ENCODE measurements around the gene ALDH5A1. TPM values are rescaled to one million over a fixed set of nuclear protein-coding genes. Genes with fewer than 3 reads are reported as not detected.
"Not testable (repeated sequence)": the region's sequence is repeated elsewhere in the genome, so short reads cannot be mapped to it uniquely, and the experiment has no call there.

The ALDH5A1 gene
- total RNA-seq, 1 donor from 2014 or later, result 3.4 TPM

DNA sequence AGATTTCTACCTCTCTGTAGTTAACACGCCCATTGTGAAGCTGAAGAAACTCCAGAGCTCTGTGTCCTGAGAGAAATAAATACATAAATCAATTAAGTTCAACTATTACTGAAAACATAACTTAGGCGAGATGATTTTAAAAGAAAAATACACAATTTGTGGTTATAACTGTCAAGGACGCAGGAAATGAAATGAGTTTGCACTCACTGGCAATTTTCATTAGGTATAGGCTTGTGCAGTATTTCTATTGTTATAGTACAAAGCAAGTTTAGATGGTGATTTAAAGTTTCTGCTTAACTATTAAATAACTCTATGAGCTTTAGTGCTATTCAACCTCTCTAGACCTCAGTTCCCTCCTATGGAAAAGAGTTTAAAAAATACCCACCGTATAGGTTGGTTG lies 8.7 kb upstream of the ALDH5A1 start:
- no peak for DNase-seq (ENCODE audit: low spot score)

DNA sequence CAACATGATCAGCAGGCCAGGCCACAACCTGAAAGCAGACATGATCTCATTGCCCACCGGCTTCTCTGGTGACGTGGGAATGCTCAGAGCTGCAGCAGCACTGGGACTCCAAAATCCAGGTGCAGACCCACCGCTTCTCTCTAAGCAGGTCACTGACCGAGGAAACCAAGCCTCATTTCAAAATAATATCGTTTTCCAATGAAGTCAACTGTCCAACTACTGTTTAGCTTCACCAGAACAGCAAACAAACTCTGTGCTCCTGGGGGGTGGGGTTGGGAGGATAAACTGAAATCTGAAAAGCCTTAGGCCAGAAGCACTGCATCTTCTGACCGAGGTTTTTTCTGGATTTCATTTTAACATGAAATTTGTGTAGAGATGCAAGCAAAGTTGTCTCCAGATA lies 5.3 kb upstream of the ALDH5A1 start, which contains the start of gene GPLD1:
GPLD1 (minus strand) TSS at position 109 of the 400 bp plus-strand sequence; CDS start at position 42, 67 bp downstream.
- no peak for DNase-seq (ENCODE audit: low spot score)

DNA sequence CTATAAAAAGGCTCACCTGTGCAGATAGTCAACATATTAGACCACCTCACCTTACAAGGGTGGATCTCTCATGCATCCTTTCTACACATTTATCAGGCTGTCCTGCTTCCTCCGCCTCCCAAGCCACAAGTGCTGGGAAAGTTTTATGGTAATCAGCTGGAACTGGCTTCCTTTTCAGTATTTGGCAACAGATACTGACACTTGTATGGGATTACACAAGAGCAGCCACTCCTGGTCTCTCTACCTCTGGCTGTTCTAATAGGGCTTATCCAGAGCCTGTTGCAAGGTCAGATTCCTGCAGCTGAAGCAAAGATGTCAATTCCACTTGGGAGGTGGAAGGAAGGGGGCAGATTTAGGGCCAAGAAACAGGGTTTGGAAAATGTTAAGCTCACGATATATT lies 4.9 kb upstream of the ALDH5A1 start:
- DNase-seq (ENCODE audit: low spot score), result no peak

DNA sequence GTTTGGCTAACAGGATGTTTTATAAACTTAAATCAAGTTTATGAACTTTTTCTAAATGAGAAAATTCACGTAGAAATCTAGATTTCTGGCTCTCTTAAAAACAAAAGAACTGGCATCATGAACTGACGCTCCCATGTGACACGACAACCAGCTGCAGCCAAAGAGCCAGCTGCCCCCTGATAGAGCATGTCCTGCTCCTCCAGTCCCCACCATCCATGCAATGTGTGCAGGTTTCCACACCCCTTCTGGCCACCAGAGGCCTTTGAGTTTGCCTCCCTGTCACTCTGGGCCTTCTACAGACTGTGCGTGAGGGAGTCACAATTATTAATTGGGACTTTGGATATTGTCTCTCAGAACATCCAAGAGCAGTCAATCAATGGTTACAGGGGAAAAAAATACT lies 3.8 kb upstream of the ALDH5A1 start:
- no peak for DNase-seq (ENCODE audit: low spot score)

DNA sequence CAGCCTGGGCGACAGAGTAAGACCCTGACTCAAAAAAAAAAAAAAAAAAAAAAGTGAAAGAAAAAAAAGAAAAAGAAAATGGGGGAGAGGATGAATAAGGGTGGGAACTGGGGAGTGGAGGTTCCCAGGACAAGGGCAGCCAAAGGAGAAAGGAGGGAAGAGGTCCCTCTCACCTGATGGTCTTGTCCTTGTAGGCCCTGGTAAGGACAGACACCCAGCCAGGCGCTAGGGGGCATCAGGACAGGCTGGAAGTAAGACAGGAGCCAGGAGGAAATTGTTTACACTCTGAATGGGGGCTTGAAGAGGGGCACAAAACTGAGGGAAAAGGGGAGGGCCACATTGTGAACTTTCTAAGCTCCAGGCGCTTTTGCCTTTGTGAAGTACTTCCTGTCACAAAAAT lies 2.3 kb upstream of the ALDH5A1 start:
- no peak for DNase-seq (ENCODE audit: low spot score)

DNA sequence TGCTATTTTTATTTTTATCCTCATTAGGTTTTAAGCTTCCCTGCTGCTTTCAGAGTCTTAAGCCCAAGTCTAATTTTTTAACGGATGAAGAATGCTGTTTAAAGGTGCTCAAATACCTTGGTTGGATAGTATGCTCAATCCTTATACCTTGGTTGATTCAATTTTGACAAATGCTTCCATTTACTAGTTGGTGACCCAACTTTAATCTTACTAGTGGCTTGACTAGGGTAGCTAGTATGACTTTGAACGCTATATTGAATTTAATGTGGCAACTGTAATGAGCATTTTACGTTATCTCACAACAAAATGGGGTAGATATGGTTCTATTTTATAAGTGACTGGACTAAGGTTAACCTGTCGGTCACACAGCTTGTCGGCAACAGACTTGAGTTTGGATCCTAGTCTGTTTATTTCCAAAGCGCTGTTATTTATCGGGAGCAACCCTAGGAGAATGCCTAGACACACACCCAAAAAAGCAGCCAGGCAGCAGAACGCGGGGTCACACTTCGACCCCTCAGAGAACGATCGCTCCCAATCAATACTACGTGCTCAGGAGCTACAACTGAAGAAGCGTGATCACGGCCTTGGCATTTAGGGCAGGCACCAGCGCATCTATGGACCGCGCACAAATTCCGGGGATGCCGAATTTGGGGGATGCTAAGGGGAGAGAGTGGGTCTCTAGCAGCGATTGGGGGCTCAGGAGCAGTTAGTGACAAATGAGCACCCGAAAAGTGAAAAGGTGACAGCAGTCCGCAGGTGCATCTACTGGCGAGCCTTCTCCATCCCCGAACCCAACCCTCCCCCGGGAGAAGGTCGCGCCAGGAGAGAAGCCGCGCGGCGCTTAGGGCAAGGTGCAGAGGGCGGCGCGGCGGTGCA lies 586 bp upstream of the ALDH5A1 start:
- DNase-seq (ENCODE audit: low spot score), result no peak

DNA sequence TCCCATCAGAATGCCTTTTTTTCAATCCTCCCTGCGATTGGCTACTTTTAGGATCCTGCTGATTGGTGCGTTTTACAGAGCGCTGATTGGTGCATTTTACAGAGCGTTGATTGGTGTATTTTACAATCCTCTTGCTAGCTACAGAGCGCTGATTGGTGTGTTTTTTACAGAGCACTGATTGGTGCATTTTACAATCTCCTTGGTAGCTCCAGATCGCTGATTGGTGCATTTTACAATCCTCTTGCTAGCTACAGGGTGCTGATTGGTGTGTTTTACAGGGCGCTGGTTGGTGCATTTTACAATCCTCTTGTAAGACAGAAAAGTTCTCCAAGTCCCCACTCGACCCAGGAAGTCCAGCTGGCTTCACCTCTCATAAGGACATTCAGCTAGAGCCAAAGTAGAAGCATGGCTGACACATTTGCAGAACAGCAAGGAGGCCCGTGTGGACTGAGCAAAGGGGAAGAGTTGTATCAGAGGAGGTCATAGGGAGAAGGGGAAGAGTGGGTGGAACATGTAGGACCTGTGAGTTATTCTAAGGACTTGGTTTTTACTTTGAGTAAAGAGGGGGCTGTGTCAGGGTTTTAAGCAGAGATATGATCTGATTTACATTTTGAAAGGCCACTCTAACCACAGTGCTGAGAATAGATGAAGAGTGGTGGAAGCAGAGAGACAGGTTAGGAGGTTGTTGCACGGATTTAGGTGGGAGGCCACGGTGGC lies 2.6 kb downstream of the ALDH5A1 start:
- no peak for DNase-seq (ENCODE audit: low spot score)

DNA sequence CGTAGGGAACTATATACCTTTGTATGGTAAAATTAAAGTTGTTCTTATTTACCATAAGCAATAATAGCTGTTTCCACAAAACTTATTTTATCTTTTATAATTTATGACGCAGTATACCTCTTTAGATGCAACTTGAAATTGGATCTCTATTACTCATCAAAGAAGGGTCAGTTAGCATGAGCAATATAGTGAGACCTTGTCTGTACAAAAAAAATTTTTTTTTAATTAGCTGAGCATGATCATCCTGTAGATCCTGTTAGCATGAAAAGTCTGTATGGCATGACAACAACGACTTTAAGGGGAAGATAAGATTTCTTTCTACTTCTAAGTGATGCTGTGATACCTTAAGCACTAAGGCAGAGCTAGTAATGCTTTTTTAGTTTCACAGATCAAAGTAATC lies 5.9 kb downstream of the ALDH5A1 start:
- no peak for DNase-seq (ENCODE audit: low spot score)

DNA sequence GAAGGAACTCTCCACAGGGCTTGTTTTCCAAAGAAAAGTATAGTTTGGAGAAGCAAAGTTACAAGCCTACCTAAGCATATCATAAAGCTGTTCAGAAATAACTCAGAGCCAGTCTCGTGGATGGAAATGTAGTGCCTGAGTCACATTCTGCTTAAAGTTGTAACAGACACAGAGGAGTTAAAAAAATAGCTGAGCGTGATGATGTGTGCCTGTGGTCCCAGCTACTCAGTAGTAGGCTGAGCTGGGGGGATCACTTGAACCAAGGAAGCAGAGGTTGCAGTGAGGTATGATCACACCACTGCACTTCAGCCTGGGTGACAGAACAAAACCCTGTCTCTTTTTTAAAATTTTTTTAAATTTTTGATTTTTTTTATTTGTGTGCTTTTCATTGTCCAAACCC lies 6.6 kb downstream of the ALDH5A1 start:
- no peak for DNase-seq (ENCODE audit: low spot score)

DNA sequence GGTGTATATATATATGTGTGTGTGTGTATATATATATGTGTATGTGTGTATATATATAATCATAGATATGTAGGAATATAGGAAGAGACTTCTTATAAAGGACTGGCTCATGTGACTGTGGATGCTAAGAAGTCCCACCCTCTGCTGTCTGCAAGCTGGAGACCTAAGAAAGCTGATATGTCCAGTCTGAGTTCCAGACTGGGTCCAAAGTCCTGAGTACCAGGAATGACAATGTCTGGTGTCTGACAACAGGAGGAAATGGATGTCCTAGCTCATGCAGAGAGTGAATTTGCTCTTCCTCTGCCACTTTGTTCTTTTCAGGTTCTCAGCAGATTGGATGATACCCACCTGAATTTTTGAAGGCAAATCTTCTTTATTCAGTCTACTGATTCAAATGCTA lies 7.1 kb downstream of the ALDH5A1 start:
- DNase-seq (ENCODE audit: low spot score), result no peak

DNA sequence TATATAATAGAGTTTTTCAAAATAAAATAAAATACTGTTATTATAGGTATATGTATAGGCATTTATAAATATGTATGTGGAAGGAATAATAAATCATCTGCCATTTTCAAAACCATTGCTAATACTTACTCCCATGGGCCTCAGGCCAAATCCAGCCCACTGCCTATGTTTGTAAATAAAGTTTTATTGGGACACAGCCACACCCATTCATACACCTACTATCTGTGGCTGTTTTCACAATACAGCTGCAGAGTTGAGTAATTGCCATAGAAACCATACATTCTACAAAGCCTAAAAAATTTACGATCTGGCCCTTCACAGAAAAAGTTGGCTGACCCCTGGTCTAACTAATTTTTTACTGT lies 9.5 kb downstream of the ALDH5A1 start:
- DNase-seq (ENCODE audit: low spot score), result no peak

DNA sequence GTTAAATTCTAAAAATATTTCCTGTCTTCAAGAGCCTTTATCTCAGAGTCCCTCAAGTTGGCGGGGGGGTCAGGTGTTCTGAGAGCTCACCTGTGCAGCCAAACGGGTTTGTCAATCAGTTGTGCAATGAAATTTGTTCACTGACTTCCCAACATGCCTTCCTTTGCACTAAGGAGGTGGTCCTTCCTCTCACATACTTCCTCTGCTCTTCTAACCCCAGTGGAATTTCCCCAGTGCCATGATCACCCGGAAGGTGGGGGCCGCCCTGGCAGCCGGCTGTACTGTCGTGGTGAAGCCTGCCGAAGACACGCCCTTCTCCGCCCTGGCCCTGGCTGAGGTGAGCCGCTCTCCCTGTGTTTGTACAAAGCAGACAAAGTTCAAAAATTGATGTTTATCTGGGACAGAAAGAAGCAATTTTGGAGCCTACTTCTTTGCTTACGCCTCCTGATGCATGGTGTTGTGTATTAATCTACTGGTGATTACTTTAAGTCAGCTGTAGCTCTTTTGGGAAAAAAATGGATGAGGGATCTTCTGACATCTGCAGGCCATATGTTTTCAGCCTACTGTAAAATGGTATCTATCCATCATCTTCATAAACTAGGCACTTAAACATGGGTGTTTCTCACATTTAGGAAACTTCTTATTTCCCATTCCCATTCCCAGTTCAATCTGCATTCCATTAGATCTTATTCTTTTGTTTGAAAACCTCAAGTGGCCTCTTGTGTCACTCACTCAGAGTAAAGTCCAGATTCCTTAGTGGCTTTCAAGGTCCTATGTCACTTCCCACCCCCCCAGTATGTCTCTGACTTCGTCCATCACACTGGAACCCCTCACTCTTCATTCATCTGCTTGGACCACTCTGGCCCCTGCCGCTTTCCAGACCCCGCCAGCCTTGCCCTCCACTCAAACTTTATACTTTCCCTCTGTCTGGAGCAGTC lies 10.1 kb downstream of the ALDH5A1 start:
- peak; percentile 9 for DNase-seq (ENCODE audit: low spot score)

DNA sequence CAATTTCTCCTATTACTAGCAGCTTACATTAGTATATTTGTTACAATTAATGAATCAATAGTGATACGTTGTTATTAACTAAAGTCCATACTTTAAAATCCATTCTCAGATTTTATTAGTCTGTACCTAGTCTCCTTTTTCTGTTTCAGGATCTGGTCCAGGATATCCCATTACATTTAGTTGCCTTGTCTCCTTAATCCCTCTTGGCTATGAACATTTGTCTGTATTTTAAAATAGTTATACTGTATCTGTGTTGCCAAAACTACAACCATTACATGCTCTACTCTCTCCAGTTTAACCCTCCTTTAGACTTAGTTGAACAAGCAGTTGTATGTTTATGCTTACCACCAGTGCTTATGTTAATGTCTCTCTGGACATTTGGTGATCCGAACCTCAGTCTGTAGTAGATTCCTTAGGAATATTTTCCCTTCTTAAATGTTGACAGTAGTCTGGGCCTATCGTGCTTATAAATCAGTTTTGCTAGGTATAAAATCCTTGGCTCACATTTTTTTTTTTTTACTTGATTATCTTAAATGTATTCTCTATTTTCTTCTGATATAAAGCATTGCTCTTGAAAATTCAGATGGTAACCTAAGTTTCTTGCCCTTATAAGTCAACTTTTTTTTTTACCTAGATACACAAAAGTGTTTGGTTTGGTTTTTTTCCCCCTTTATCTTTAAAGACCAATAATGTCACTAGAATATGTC lies 12.2 kb downstream of the ALDH5A1 start:
- DNase-seq (ENCODE audit: low spot score), result no peak

DNA sequence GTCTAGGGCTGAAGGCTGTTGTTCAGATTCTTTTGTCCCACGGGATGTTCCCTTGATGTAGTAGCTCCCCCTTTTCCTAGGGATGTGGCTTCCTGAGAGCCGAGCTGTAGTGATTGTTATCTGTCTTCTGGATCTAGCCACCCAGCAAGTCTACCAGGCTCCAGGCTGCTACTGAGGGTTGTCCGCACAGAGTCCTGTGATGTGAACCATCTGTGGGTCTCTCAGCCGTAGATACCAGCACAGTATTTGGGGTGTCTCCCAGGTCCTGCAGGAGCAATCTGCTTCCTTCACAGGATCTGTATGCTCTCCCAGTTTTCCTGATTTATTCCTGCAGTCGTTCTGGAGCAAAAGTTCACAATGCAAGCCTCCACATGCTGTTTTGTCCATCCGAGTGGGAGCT lies 17.2 kb downstream of the ALDH5A1 start:
- not testable (repeated sequence) for DNase-seq (ENCODE audit: low spot score)

DNA sequence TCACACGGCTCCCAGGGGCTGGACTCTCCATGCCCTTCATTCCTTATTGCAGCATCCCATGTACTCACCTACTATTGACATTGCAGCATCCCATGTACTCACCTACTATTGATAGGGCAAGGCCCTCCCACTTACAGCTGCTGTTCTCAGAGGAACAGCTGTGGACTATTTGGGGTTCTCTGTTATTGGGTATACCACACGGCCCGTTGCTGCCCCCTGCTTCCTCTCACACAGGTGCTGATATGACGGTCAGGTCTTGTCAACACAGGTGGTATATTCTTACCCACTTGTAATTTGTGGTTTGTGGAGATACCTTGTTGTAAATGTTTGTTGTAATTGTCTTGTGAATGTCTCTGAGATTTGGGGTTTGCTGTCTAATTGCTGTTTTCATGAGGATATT lies 18.8 kb downstream of the ALDH5A1 start:
- no peak for DNase-seq (ENCODE audit: low spot score)

DNA sequence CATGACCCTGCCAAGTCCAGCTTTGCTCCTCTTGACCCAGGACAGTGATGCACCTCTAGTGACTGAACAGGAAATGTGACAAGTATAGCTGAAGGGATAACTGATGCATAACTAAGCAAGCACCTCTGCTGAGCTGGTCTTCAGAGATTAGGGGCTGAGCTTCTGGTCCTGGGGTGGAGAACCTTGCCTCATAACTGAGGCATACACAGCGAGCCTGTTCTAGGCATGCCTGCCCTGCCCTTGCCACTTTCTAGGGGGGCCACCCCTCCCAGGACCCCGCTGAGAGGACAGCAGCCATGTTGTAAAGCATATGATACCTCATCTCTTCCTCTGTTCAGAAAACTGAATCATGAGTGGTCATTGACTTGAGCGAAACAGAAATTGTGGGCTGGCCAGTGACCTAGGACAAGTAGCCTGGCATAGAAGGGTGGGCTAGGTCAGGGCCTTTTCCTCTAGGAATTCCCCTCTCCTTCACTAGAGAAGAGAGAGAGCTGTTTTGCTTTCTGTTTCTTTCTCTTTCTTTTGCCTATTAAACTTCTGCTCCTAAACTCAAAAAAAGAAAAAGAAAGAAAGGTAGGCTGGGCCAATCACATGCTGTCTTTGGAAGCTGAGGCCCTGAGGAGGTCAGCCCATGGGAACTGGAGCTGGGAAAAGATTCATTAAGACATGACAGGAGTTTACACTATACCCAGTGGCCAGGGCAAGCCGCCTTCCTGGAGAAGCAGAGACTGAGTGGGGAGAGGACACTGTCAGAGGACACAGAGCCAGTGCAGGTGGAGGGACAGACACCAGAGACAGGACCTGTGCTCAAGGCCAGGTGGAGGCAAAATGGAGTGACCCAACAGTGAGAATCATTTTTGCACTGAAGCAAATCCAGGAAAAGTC lies 23.1 kb downstream of the ALDH5A1 start:
- DNase-seq (ENCODE audit: low spot score), result no peak

DNA sequence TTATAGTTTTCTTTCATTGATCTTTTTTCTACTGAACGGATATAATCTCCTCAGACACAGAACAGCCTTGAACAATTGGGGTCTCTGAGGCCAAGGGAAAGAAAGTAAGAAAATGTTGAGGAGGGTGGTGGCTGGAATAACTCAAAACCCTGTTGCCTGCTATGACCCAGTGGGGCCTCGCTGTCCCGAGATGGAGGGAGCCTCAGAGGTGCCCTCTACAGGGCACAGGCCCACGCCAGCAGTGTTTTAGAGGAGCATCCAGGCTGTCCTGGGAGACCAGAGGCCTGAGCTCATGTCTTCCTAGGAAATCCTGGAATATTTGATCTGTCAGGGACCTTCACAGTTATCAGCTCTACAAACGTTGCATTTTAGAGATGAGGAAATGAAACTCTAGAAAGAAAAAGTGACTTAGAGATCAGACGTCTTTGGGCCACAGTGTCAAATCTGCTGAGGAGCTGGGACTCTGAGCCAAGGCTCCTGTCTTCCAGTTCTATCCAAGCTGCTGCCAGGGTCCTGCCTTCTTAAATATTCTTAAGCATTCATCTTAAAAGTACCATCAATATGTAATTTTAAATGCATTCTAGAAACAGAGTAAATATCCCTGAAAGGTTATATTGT lies 26.3 kb downstream of the ALDH5A1 start:
- peak; percentile 8 for DNase-seq (ENCODE audit: low spot score)

DNA sequence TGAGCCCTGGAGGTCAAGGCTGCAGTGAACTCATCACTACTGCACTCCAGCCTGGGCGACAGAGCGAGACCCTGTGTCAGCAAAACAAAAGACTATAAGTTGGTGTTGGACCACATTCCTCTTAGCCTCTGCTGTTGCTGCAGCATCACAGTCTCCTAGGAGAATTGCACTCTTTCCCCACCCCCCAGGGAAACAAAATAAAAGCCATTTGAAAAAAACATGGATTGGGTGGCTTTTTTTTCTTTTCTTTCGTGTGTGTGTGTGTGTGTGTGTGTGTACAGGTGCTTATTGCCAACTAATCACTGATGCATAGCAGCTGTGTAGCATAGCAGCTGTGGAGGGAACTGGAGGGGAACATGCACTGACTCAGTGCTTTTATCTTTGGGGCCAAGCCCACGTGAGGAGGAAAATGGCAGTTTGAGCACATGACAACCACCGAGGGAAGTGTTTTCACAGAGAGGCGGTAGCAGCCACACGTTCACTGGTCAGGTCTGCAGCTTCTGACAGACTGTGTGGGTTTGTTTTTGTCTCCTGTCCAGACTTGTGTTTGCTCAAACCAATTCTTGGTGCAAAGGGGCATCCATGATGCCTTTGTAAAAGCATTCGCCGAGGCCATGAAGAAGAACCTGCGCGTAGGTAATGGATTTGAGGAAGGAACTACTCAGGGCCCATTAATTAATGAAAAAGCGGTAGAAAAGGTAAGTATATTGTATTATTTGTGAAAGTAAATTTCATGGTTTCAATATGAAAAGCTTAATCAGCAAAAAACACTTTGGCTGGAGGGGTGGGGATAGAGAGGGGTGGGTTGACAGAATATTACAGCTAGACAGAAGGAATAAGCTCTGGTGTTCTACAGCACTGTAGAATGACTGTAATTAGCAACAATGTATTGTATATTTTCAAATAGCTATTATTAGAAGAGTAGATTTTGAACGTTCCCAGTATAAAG lies 27.7 kb downstream of the ALDH5A1 start:
- no peak for DNase-seq (ENCODE audit: low spot score)

DNA sequence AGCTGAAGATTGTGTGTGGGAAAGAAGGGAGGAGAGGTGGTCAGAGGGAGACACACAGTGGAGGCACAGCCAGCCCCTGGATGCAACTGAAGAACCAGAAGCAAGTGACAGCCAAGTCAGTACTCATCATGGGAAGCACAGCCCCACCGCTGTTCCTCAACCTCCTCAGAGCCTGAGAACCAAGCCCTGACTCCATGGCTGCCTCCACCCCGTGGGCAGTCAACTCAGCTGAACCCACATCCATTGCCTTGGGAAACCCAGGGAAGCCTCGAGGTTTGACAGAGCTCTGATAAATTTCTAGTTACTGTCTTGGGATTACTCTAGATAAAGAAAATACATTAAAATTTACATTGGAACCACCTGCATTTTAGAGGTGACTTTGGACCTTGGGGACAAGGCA lies 29.6 kb downstream of the ALDH5A1 start:
- no peak for DNase-seq (ENCODE audit: low spot score)
